ENCODE results near the gene HYKK.
"Not testable (repeated sequence)": the region's sequence is repeated elsewhere in the genome, so short reads cannot be mapped to it uniquely, and the experiment has no call there.

Gene HYKK

GRCh38 chr15:78506971-78507830, at the start of gene HYKK:
HYKK (plus strand) TSS chr15:78507577; CDS start chr15:78513089, 5,512 bp downstream.
- peak; percentile 97 for DNase-seq

- no peak for DNase-seq
Measured at GRCh38 chr15:78460737-78461136, 46.6 kb upstream of the HYKK start.

- no peak for DNase-seq
Measured at GRCh38 chr15:78461171-78461888, 46.0 kb upstream of the HYKK start.

- no peak for DNase-seq
Measured at GRCh38 chr15:78469031-78469430, 38.3 kb upstream of the HYKK start.

GRCh38 chr15:78477295-78477694, 30.1 kb upstream of the HYKK start:
- DNase-seq: no peak

- DNase-seq: no peak
Measured at GRCh38 chr15:78479650-78480049, 27.7 kb upstream of the HYKK start.

GRCh38 chr15:78481917-78482316, 25.5 kb upstream of the HYKK start:
- no peak for DNase-seq

GRCh38 chr15:78492872-78493271, 14.5 kb upstream of the HYKK start:
- no peak for DNase-seq

- DNase-seq: no peak
Measured at GRCh38 chr15:78501857-78502256, 5.5 kb upstream of the HYKK start.

- DNase-seq: no peak
Measured at GRCh38 chr15:78502641-78503040, 4.7 kb upstream of the HYKK start.

GRCh38 chr15:78507831-78508160, 419 bp downstream of the HYKK start:
- no peak for DNase-seq

- DNase-seq: no peak
Measured at GRCh38 chr15:78508272-78508671, 895 bp downstream of the HYKK start.

GRCh38 chr15:78509726-78510312, 2.4 kb downstream of the HYKK start:
- no peak for DNase-seq

GRCh38 chr15:78520035-78520434, 12.7 kb downstream of the HYKK start:
- DNase-seq: not testable (repeated sequence)

GRCh38 chr15:78524230-78524629, 16.9 kb downstream of the HYKK start:
- no peak for DNase-seq

- no peak for DNase-seq
Measured at GRCh38 chr15:78527325-78527724, 19.9 kb downstream of the HYKK start.

- no peak for DNase-seq
Measured at GRCh38 chr15:78533331-78533730, 26.0 kb downstream of the HYKK start.

- no peak for DNase-seq
Measured at GRCh38 chr15:78536134-78536533, 28.8 kb downstream of the HYKK start.

GRCh38 chr15:78537266-78537905, 30.0 kb downstream of the HYKK start:
- no peak for DNase-seq

- no peak for DNase-seq
Measured at GRCh38 chr15:78538358-78538757, 31.0 kb downstream of the HYKK start.

GRCh38 chr15:78539464-78540140, 32.2 kb downstream of the HYKK start:
- not testable (repeated sequence) for DNase-seq

- DNase-seq: peak; percentile 67
Measured at GRCh38 chr15:78540141-78540870, 32.9 kb downstream of the HYKK start, which contains the start of gene PSMA4. PSMA4 (plus strand) TSS chr15:78540444; CDS start chr15:78541928, 1,484 bp downstream.
